Measurements from ENCODE around the gene FGD6. TPM values are rescaled to one million over a fixed set of nuclear protein-coding genes. Genes with fewer than 3 reads are reported as not detected.
"Not testable (repeated sequence)": the region's sequence is repeated elsewhere in the genome, so short reads cannot be mapped to it uniquely, and the experiment has no call there.

Gene FGD6
- total RNA-seq, 1 donor from 2014 or later = 0.70 TPM

DNA sequence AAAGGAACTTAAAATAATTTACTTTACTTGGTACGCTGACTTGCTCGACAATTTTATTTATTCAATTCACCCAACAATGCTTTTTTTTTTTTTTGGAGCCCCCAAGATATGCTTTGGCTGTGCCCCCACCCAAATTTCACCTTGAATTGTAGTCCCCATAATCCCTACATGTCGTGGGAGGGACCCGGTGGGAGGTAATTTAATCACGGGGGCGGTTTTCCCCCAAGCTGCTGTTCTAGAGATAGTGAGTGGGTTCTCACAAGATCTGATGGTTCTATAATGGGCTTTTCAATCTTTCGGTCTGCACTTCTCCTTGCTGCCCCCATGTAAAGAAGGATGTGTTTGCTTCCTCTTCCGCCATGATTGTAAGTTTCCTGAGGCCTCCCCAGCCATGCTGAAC is 10.4 kb downstream of the FGD6 start:
- peaks cover 9% of the 10 kb centered on the region for H3K27me3 Mint-ChIP-seq
- no peaks in the 10 kb centered on the region for H3K36me3 Mint-ChIP-seq (ENCODE audit: low read depth)
- H3K9me3 Mint-ChIP-seq = no peaks in the 10 kb centered on the region
- no peak for DNase-seq
- peaks cover 7% of the 10 kb centered on the region for H3K4me1 Mint-ChIP-seq
- no peak overlapping the region for H3K27ac Mint-ChIP-seq
- intact Hi-C loops (cut with micrococcal nuclease) = no loop called here
- no peak overlapping the region for H3K4me3 Mint-ChIP-seq

DNA sequence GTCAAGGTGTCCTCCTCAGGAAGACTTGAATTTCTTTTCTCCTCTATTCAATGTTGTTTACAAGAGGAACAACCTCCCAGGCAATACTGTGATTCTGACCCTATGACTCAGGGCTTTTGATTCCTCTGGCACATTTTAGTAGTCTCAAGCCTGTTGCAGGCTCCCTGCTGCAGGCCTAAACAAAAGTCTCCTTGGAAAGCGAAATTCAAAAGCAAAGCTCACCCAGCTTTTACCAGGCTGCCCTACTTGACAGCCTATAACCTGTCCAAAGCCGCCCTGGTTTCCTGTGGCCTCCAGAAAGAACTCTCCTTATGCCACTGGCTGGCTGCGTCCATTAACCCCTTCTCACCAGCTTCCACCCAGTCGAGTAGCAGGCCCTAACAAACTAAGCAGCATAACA is 11.6 kb downstream of the FGD6 start:
- Mint-ChIP-seq H3K27me3 (peaks cover 6% of the 10 kb centered on the region), H3K36me3 (ENCODE audit: low read depth) (no peaks in the 10 kb centered on the region), H3K4me3 (no peak overlapping the region), H3K4me1 (peaks cover 10% of the 10 kb centered on the region), H3K9me3 (no peaks in the 10 kb centered on the region), H3K27ac (no peak overlapping the region)
- DNase-seq = no peak
- intact Hi-C loops (cut with micrococcal nuclease) = no loop called here

DNA sequence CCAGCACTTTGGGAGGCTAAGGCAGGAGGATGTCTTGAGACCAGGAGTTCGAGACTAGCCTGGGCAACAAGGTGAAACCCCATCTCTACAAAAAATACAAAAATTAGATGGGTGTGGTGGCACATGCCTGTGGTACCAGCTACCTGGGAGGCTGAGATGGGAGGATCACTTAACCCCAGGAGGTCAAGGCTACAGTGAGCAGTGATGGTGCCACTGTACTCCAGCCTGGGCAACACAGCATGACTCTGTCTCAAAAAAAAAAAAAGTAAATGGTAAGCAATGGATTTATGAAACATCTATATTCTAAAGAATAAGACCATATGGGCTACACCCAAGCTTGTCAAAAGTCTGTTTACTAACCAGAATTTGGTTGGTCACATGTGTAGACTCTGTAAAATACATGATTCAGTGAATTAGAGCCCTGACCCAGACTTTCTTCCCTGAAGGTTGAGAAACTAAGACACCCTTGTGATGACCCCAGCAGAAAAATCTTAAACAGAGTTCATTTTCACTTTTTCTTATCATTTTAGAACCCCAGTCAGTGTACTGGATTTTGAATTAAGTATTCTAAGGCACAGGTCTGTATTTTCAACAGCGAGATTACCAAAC is 12.1 kb downstream of the FGD6 start:
- intact Hi-C loops (cut with micrococcal nuclease) = no loop called here
- H3K9me3 Mint-ChIP-seq = no peaks in the 10 kb centered on the region
- H3K27me3 Mint-ChIP-seq = peaks cover 4% of the 10 kb centered on the region
- H3K36me3 Mint-ChIP-seq (ENCODE audit: low read depth) = no peaks in the 10 kb centered on the region
- no peak for DNase-seq
- H3K4me1 Mint-ChIP-seq = peaks cover 15% of the 10 kb centered on the region
- no peak overlapping the region for H3K4me3 Mint-ChIP-seq
- H3K27ac Mint-ChIP-seq = no peak overlapping the region

DNA sequence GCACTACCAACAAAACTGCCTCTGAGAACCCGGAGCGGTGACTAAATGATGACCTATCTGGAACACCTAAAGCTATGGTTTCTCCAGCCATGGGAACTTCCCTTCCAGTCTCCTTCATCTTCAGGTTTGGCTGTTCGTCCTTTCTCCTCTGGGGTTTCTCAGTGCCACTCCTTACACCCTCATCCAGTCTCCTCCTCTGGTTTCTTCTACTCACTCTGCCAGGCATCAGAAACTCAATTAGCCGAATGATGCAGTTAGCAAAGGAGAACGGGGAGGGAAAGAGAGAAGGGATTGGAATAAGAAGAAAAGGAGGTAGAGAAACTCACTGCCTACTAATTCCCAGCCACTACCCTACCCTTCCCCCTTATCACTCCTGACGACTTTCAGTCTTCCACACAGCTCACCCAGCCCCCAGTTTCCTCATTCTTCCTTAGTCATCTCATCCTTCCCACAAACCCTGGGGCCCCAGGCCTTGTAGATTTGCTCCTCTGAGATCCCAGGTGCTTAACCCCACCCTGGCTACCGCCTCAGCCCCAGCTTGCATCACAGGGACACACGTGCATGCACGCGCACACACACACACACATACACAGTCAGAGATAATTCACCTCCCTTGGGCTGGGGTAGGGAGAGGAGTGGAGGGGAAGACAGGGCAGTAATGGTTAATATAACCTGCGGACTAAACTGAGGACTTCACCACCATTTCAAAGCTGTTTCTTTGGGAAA is 13.0 kb downstream of the FGD6 start:
- no peak for DNase-seq
- H3K4me1 Mint-ChIP-seq = peaks cover 15% of the 10 kb centered on the region
- intact Hi-C loops (cut with micrococcal nuclease) = no loop called here
- no peak overlapping the region for H3K4me3 Mint-ChIP-seq
- peaks cover 2% of the 10 kb centered on the region for H3K27me3 Mint-ChIP-seq
- H3K27ac Mint-ChIP-seq = no peak overlapping the region
- H3K9me3 Mint-ChIP-seq = no peaks in the 10 kb centered on the region
- H3K36me3 Mint-ChIP-seq (ENCODE audit: low read depth) = no peaks in the 10 kb centered on the region

DNA sequence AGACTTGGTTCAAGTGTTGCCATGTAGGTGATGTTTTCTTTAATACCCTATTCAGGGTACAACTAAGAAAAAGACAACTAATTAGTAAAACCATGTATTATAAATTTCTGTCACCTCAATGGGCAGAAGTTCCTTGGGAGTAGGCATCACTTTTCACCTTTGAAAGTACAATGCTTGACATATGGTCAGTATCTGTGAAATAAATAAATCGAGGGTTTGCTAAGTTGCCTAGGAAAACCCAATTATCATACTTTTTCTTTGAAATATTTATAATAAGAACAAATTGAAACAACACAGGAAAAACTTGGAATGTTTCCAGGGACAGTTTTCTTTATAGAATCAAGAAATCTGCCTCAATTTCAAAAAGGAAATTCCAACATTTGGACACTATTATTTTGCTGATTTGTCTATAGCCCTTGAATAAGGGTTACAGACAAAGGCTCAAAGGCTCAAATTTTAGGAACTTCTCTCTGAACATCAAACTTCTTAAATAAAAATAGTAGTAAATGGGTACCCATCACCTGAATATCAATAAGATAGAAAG is 13.7 kb downstream of the FGD6 start:
- no peak overlapping the region for H3K27ac Mint-ChIP-seq
- no peaks in the 10 kb centered on the region for H3K27me3 Mint-ChIP-seq
- H3K4me3 Mint-ChIP-seq = no peak overlapping the region
- DNase-seq = no peak
- no peaks in the 10 kb centered on the region for H3K36me3 Mint-ChIP-seq (ENCODE audit: low read depth)
- peaks cover 15% of the 10 kb centered on the region for H3K4me1 Mint-ChIP-seq
- intact Hi-C loops (cut with micrococcal nuclease) = no loop called here
- no peaks in the 10 kb centered on the region for H3K9me3 Mint-ChIP-seq

DNA sequence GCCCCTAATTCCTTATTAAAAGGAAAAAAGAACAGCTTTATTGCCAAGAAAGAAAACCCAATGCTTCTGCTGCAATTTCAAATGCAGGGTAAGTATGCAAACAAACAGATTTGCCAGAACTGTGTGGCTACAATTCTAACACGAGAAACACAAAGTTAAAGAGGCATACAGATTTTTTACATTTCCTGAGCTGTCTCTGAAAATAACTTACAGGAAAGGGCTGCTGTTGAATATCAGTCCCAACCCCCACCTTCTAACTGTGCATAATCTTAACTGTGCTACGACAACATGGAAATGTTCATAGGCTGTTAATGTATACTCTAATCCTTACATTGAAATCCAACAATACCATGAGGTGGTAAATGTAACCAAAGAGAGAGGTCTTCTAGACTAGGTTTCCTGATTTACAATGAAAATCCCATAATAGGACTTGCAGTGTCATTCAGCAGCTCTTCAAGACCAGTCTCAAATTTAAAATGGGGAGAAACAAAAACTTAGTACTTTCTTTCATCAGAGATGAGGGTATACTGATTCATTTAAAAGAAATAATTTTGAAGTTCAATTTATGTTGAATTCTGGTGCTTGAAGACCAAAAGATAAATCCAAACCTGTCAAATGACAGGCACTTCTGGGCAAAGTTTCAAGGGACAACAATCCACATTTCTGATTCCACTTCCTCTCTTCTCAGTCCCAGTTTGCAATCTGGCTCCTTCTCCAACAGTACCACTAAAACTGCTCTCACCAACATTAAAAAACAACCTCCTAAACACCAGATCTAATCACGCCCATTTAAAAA is 14.4 kb downstream of the FGD6 start:
- Mint-ChIP-seq H3K36me3 (ENCODE audit: low read depth) (no peaks in the 10 kb centered on the region), H3K9me3 (no peaks in the 10 kb centered on the region), H3K4me1 (peaks cover 15% of the 10 kb centered on the region), H3K27ac (no peak overlapping the region), H3K4me3 (no peak overlapping the region), H3K27me3 (no peaks in the 10 kb centered on the region)
- DNase-seq = no peak
- intact Hi-C loops (cut with micrococcal nuclease) = no loop called here

DNA sequence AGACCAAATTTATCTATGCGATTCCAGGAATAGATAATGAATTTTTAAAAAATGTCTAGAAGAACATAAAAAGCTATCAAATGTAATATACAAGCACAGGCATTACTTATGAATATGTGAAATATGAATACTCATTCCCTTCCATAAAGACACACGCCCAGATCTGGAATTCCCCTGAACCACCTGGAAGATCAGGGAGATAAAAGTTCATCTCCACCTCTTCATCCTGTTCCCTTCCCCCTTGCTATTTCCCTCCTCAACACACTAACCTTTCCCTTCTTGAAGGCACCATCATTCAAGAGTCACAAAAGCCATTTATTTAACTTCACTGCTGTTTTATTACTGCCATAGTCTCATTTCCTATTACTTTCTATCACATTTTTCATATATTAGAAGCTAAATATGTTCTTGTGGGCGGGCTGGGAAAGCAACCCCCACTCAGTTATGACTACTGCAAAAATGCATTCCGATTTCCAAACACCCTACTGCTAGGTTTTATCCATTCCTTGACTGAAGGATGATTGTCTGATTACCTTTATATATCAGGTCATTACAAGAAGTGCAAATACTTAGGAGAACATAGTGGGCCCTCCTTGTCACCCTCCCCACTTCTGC is 16.1 kb downstream of the FGD6 start:
- no peaks in the 10 kb centered on the region for H3K36me3 Mint-ChIP-seq (ENCODE audit: low read depth)
- no peaks in the 10 kb centered on the region for H3K27me3 Mint-ChIP-seq
- DNase-seq = no peak
- H3K4me3 Mint-ChIP-seq = no peak overlapping the region
- H3K27ac Mint-ChIP-seq = no peak overlapping the region
- no peaks in the 10 kb centered on the region for H3K9me3 Mint-ChIP-seq
- H3K4me1 Mint-ChIP-seq = peaks cover 15% of the 10 kb centered on the region
- intact Hi-C loops (cut with micrococcal nuclease) = no loop called here

DNA sequence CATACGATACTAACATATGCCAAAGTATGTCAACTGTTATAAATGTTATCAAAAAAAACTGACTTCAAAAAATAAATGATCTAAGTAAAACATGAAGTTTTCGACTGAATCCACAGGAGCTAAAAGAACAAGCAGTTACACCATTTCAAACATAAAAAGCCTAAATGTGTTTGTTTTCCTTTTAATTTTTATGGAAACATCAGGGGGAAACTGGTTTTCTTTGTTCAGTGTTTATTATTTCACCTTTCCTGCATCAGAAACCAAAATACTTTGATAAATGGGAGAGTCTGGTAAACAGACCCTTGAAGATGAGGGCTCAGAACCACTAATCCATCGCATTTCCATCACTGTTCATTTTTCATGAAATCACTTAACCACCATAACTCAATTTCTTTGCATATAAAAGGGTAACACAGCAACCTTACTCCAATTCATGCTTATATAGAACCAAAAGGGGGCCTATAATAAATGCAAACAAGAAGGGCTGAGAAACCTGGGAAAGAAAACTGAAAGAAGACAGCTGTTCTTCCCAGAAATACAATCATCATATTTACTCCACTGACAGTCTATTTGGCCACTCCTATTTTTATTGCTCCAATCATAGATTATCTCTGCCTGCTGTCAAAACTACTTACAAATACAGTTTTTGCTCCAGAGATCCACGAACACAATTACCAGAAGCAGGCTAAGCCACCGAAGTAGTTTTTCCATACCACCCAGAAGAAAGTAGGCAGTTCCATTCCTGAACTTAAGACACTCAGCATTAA is 17.0 kb downstream of the FGD6 start:
- H3K4me1 Mint-ChIP-seq = peaks cover 15% of the 10 kb centered on the region
- intact Hi-C loops (cut with micrococcal nuclease) = no loop called here
- no peaks in the 10 kb centered on the region for H3K36me3 Mint-ChIP-seq (ENCODE audit: low read depth)
- H3K27me3 Mint-ChIP-seq = no peaks in the 10 kb centered on the region
- no peak overlapping the region for H3K27ac Mint-ChIP-seq
- DNase-seq = no peak
- H3K4me3 Mint-ChIP-seq = no peak overlapping the region
- no peaks in the 10 kb centered on the region for H3K9me3 Mint-ChIP-seq

DNA sequence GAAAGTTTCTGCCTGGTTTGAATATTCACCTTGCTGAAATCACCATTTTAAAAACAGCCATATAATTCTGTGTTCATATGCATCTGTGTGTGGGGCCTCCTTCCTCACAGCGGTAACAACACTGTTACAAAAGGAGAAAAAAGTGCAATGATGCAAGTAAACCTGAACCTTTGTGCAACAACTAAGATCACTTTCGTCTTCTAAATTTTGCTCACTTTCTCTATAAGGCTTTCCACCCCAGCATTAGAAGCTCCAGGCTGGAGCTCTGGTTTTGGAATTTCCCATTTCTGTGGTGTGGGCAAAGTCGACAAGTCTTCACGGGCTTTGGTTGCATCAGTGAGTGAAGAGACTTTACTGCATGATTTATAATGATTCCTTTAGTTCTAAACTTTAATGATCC is 18.4 kb downstream of the FGD6 start:
- no peak overlapping the region for H3K27ac Mint-ChIP-seq
- no peaks in the 10 kb centered on the region for H3K36me3 Mint-ChIP-seq (ENCODE audit: low read depth)
- H3K4me1 Mint-ChIP-seq = peaks cover 10% of the 10 kb centered on the region
- no peaks in the 10 kb centered on the region for H3K27me3 Mint-ChIP-seq
- H3K9me3 Mint-ChIP-seq = no peaks in the 10 kb centered on the region
- intact Hi-C loops (cut with micrococcal nuclease) = no loop called here
- no peak for DNase-seq
- H3K4me3 Mint-ChIP-seq = no peak overlapping the region

DNA sequence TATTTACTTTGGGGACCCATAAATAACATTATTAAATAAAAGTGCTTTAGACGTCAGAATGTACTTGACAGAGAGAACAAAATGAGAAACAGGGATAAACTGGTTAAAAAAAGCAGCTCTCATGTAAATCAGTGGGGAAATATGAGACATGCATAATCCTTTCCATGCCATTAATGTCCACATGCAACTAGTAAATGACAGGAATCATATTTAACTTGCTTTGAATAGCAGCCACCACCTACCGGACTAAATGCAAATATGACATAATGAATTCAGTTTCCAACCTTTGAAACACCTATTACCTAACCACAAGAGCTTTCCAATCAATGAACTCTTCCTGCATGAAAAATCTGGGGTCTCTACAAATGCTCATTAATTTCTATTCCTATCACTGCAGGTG is 19.6 kb downstream of the FGD6 start:
- Mint-ChIP-seq H3K27me3 (peaks cover 1% of the 10 kb centered on the region), H3K36me3 (ENCODE audit: low read depth) (no peaks in the 10 kb centered on the region), H3K9me3 (no peaks in the 10 kb centered on the region), H3K27ac (no peak overlapping the region), H3K4me1 (peaks cover 8% of the 10 kb centered on the region), H3K4me3 (no peak overlapping the region)
- intact Hi-C loops (cut with micrococcal nuclease) = no loop called here
- no peak for DNase-seq

DNA sequence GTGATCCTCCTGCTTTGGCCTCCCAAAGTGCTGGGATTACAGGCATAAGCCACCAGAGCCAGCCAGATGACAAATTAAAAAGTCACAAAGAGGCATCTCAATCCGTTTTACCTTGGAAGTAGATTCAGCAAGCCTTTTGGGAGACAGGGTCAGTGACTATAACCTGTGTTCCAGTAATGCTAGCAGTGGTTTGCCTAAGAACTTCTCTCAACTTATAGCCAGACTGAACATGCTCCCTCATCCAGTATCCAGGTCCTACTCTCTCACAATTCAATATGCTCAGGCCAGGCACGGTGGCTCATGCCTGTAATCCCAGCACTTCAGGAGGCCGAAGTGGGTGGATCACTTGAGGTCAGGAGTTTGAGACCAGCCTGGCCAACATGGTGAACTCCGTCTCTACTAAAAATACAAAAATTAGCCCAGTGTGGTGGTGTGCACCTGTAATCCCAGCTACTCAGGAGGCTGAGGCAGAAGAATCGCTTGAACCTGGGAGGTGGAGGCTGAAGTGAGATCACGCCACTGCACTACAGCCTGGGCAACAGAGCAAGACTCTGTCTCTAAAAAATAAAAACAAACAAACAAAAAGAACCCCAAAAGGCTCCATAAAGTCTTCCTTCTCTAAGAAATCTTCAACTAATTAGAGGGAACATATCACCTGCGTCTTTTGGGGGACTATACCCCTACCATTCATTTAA is 20.2 kb downstream of the FGD6 start:
- H3K9me3 Mint-ChIP-seq; DNase-seq; H3K4me3 Mint-ChIP-seq; intact Hi-C loops (cut with micrococcal nuclease); H3K4me1 Mint-ChIP-seq; H3K27ac Mint-ChIP-seq; H3K36me3 Mint-ChIP-seq (ENCODE audit: low read depth); H3K27me3 Mint-ChIP-seq: not testable (repeated sequence)

DNA sequence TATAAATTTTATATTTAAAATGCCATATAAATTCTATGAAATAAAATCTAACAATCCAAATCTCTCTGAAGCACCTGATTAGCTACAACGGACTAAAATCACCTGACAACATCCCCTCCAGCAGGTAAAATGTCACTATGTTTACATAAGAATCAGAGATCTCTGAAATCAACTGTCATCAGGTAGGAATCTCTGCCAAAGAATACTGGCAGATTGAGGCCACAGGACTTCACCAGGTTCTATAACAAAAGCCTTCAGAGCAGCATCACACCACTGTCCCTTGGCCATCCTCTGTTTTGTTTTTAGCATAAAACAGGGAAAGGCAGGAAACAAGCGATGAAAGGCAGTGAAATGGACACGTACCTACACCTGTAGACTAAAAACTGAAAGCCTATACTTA is 22.1 kb downstream of the FGD6 start:
- Mint-ChIP-seq H3K9me3 (no peaks in the 10 kb centered on the region), H3K27me3 (peaks cover 4% of the 10 kb centered on the region), H3K36me3 (ENCODE audit: low read depth) (no peaks in the 10 kb centered on the region), H3K27ac (no peak overlapping the region), H3K4me3 (no peak overlapping the region), H3K4me1 (no peaks in the 10 kb centered on the region)
- intact Hi-C loops (cut with micrococcal nuclease) = no loop called here
- no peak for DNase-seq

DNA sequence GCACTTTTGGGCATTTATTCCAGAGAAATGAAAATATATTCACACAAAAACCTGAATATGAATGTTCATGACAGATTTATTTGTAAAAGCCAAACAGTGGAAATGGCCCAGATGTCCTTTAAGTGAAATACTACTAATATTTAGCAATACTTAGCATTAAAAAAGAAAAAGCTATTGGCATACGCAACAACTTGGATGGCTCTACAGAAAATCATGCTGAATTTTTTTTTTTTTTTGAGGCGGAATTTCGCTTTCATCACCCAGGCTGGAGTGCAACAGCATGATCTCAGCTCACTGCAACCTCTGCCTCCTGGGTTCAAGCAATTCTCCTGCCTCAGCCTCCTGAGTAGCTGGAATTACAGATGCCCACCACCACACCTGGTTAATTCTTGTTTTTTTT is 24.1 kb downstream of the FGD6 start:
- DNase-seq = no peak
- Mint-ChIP-seq H3K27ac (no peak overlapping the region), H3K36me3 (ENCODE audit: low read depth) (no peaks in the 10 kb centered on the region), H3K4me3 (no peak overlapping the region), H3K9me3 (no peaks in the 10 kb centered on the region), H3K4me1 (no peaks in the 10 kb centered on the region), H3K27me3 (peaks cover 4% of the 10 kb centered on the region)
- intact Hi-C loops (cut with micrococcal nuclease) = no loop called here
